ENCODE measurements around the gene ST6GALNAC5. TPM values are rescaled to one million over a fixed set of nuclear protein-coding genes. Genes with fewer than 3 reads are reported as not detected.
"Not testable (repeated sequence)": the region's sequence is repeated elsewhere in the genome, so short reads cannot be mapped to it uniquely, and the experiment has no call there.

The ST6GALNAC5 gene
- polyA plus RNA-seq, 4 donors: 3.1 to 4.6 (median 4.3) TPM

- DNase-seq (ENCODE audit: low read depth in 4 of 4, low spot score in 2 of 4): no peak
Observed at GRCh38 chr1:76865696-76866286, 1.5 kb upstream of the ST6GALNAC5 start.

- DNase-seq (ENCODE audit: low read depth in 4 of 4, low spot score in 2 of 4): no peak
Observed at GRCh38 chr1:76866566-76866965, 714 bp upstream of the ST6GALNAC5 start.

GRCh38 chr1:76868154-76868882 is 1.0 kb downstream of the ST6GALNAC5 start:
- peak; percentile 37 to 59 (median 43) for DNase-seq (ENCODE audit: low read depth in 4 of 4, low spot score in 2 of 4)

- DNase-seq (ENCODE audit: low read depth in 4 of 4, low spot score in 2 of 4): no peak
Observed at GRCh38 chr1:76868916-76869315, 1.6 kb downstream of the ST6GALNAC5 start.

- no peak for DNase-seq (ENCODE audit: low read depth in 4 of 4, low spot score in 2 of 4)
Observed at GRCh38 chr1:76870037-76870436, 2.8 kb downstream of the ST6GALNAC5 start.

GRCh38 chr1:76871355-76871974 is 4.2 kb downstream of the ST6GALNAC5 start:
- DNase-seq (ENCODE audit: low read depth in 4 of 4, low spot score in 2 of 4): no peak

- DNase-seq (ENCODE audit: low read depth in 4 of 4, low spot score in 2 of 4): no peak
Observed at GRCh38 chr1:76872944-76873343, 5.7 kb downstream of the ST6GALNAC5 start.

GRCh38 chr1:76876655-76877395 is 9.5 kb downstream of the ST6GALNAC5 start:
- DNase-seq (ENCODE audit: low read depth in 4 of 4, low spot score in 2 of 4): no peak

- DNase-seq (ENCODE audit: low read depth in 4 of 4, low spot score in 2 of 4): not testable (repeated sequence)
Observed at GRCh38 chr1:76879014-76879413, 11.7 kb downstream of the ST6GALNAC5 start.

GRCh38 chr1:76881762-76882161 is 14.5 kb downstream of the ST6GALNAC5 start:
- DNase-seq (ENCODE audit: low read depth in 4 of 4, low spot score in 2 of 4): no peak

GRCh38 chr1:76891931-76892622 is 24.8 kb downstream of the ST6GALNAC5 start:
- no peak for DNase-seq (ENCODE audit: low read depth in 4 of 4, low spot score in 2 of 4)

- DNase-seq (ENCODE audit: low read depth in 4 of 4, low spot score in 2 of 4): no peak
Observed at GRCh38 chr1:76892675-76893074, 25.4 kb downstream of the ST6GALNAC5 start.

- DNase-seq (ENCODE audit: low read depth in 4 of 4, low spot score in 2 of 4): peak in 1 of 4 donors; percentile 16
Observed at GRCh38 chr1:76901158-76901767, 34.0 kb downstream of the ST6GALNAC5 start.

GRCh38 chr1:76905876-76906595 is 38.8 kb downstream of the ST6GALNAC5 start:
- DNase-seq (ENCODE audit: low read depth in 4 of 4, low spot score in 2 of 4): no peak

- DNase-seq (ENCODE audit: low read depth in 4 of 4, low spot score in 2 of 4): no peak
Observed at GRCh38 chr1:76909311-76909710, 42.0 kb downstream of the ST6GALNAC5 start.

GRCh38 chr1:76919085-76919484 is 51.8 kb downstream of the ST6GALNAC5 start:
- DNase-seq (ENCODE audit: low read depth in 4 of 4, low spot score in 2 of 4): no peak

GRCh38 chr1:76921590-76921989 is 54.3 kb downstream of the ST6GALNAC5 start:
- DNase-seq (ENCODE audit: low read depth in 4 of 4, low spot score in 2 of 4): no peak

GRCh38 chr1:76925825-76926224 is 58.5 kb downstream of the ST6GALNAC5 start:
- no peak for DNase-seq (ENCODE audit: low read depth in 4 of 4, low spot score in 2 of 4)

- DNase-seq (ENCODE audit: low read depth in 4 of 4, low spot score in 2 of 4): no peak
Observed at GRCh38 chr1:76928522-76928921, 61.2 kb downstream of the ST6GALNAC5 start.
